Upper lobe of left lung (tissue), 6 donors: ENCODE data around the gene RENBP. TPM values are rescaled to one million over a fixed set of nuclear protein-coding genes. Genes with fewer than 3 reads are reported as not detected.

Experiments
- ATAC-seq, 2 donors: fragments of 200-7000 bp; cut with Tn5 transposase; one replicate each; pipeline ENCODE4 v1.9.1; 2022; ENCODE audit warnings: mild to moderate bottlenecking in 2 of 2, moderate library complexity in 2 of 2; ENCODE audit not compliant: low FRiP score in 2 of 2
- DNase-seq, 2 donors: peaks; one replicate each; pipeline ENCODE4 v3.0.0-alpha.2; 2019 to 2020
- H3K27ac ChIP-seq, 4 donors: fragments of 200-600 bp; sonication (generic); one replicate each; pipeline ENCODE4 v1.5.1; 2016 to 2019
- H3K27me3 ChIP-seq, 4 donors: fragments of 200-600 bp; sonication (generic); one replicate each; pipeline ENCODE4 v1.5.1; 2017 to 2019
- H3K36me3 ChIP-seq, 4 donors: fragments of 200-600 bp; sonication (generic); one replicate each; pipeline ENCODE4 v1.5.1; 2016 to 2019
- H3K4me1 ChIP-seq, 4 donors: fragments of 200-600 bp; sonication (generic); one replicate each; pipeline ENCODE4 v1.5.1; 2018 to 2019
- H3K4me3 ChIP-seq, 4 donors: fragments of 200-600 bp; sonication (generic); one replicate each; pipeline ENCODE4 v1.5.1; 2017 to 2019; ENCODE audit warnings: mild to moderate bottlenecking in 2 of 4, moderate library complexity in 1 of 4
- H3K9me3 ChIP-seq, 4 donors: fragments of 200-600 bp; sonication (generic); one replicate each; pipeline ENCODE4 v1.5.1; 2018 to 2019
- EP300 ChIP-seq, 4 donors: sonication (generic); formaldehyde crosslinking; IDR thresholded peaks; one replicate each; pipeline ENCODE4 v1.5.1; 2017; ENCODE audit warnings: antibody characterized with exemption in 4 of 4, control low read depth in 2 of 4
- POLR2A ChIP-seq, 4 donors: fragments of 450-650 bp; IDR thresholded peaks; one replicate each; pipeline ENCODE4 v1.5.1; 2016 to 2017; ENCODE audit warnings: antibody characterized with exemption in 4 of 4, mild to moderate bottlenecking in 2 of 4
- POLR2AphosphoS5 ChIP-seq, 2 donors: sonication (generic); formaldehyde crosslinking; IDR thresholded peaks; one replicate each; pipeline ENCODE4 v1.5.1; 2017; ENCODE audit warnings: antibody characterized with exemption in 2 of 2
- WGBS, 2 donors: methylation state at CpG; one replicate each; pipeline ENCODE4 v1.1.5; 2017 to 2018; 5-methylcytosine and 5-hydroxymethylcytosine counted together
- total RNA-seq, 6 donors: library from RNA; depleted of rRNA in 4 of 6; stranded (reverse); fragments of >200 nt in 4 of 6; gene quantifications; one replicate each; pipeline versions ENCODE4 v1.1.0 to v1.2.1, GENCODE V29; 2016 to 2021
- TF ChIP-seq, protein P1 (sequence below), 6 experiments: fragments of 450-650 bp in 4 of 6; fragments of 200-600 bp in 2 of 6; sonication (generic) in 2 of 6; IDR thresholded peaks; one replicate each; pipeline ENCODE4 v1.5.1; 2016 to 2019; ENCODE audit warnings: antibody characterized with exemption in 6 of 6
- donor health status: DM: no; HTN: no; CAD: no; lungs with moderate emphysema.
- donor health status: DM: no; HTN: yes; CAD: no; lungs with severe emphysema.

Gene RENBP
- total RNA-seq, 6 donors from 2014 or later, result 32.8 to 81.7 (median 54.5) TPM

DNA sequence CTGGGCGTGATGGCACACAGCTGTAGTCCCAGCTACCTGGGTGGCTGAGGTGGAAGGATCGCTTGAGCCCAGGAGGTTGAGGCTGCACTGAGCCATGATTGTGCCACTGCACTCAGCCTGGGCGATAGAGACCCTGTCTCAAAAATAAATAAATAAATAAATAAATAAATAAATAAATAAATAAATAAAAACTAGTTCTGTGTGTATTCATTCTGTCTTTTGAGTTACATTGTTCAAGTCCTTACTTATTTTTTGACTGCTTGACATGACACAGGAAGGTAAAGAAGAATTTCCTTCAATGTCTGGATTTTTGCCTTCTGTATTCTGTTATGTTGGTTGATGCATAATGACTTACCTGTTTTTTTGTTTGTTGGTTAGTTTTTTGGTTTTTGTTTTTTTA is 7.4 kb downstream of the RENBP start:
- 83 to 93% methylated on average over 3 of the region's 3 CpGs for WGBS, 2 donors
- H3K36me3 ChIP-seq, result peaks cover 0 to 9% (median 2%) of the 10 kb centered on the region in 4 donors
- no peaks in the 10 kb centered on the region for H3K9me3 ChIP-seq
- ATAC-seq (no peak), DNase-seq (no peak)
- TF ChIP-seq EP300 (IDR thresholded peaks at IDR 0.05), result no peak
- TF ChIP-seq, protein P1, sequence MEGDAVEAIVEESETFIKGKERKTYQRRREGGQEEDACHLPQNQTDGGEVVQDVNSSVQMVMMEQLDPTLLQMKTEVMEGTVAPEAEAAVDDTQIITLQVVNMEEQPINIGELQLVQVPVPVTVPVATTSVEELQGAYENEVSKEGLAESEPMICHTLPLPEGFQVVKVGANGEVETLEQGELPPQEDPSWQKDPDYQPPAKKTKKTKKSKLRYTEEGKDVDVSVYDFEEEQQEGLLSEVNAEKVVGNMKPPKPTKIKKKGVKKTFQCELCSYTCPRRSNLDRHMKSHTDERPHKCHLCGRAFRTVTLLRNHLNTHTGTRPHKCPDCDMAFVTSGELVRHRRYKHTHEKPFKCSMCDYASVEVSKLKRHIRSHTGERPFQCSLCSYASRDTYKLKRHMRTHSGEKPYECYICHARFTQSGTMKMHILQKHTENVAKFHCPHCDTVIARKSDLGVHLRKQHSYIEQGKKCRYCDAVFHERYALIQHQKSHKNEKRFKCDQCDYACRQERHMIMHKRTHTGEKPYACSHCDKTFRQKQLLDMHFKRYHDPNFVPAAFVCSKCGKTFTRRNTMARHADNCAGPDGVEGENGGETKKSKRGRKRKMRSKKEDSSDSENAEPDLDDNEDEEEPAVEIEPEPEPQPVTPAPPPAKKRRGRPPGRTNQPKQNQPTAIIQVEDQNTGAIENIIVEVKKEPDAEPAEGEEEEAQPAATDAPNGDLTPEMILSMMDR (IDR thresholded peaks at IDR 0.05), result no peak
- TF ChIP-seq POLR2A (IDR thresholded peaks at IDR 0.05), result no peak
- no peak for TF ChIP-seq POLR2AphosphoS5 (IDR thresholded peaks at IDR 0.05)
- no peak overlapping the region for H3K27ac ChIP-seq
- H3K4me3 ChIP-seq, result no peak overlapping the region
- no peaks in the 10 kb centered on the region for H3K27me3 ChIP-seq
- H3K4me1 ChIP-seq, result peaks cover 5 to 47% (median 11%) of the 10 kb centered on the region in 4 donors

DNA sequence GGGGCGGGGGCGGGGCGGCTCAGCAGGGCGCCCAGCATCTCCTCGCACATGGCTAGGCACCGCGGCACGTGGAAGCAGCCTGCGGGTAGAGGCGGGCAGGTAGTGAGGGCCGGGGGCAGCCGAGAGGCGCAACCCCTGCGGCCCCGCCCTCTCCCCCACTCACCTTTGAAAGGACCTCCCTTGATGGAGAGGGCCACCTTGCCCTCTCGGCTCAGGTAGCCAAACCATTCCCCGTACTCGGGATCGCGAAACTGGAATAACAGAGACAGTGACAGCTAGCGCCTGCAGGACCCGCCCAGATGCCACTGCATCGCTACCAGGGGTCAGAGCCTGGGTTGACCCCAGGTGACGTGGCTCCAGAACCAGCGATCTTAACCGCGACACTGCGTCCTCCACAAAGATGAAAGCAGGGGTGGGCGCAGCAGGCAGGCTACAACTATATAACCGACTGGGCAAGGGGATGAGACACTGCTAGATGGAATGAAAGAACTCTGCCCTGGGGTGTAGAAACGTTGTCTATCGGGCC is 9.1 kb downstream of the RENBP start:
- Histone ChIP-seq H3K9me3 (no peaks in the 10 kb centered on the region), H3K4me1 (peaks cover 5 to 36% (median 10%) of the 10 kb centered on the region in 4 donors), H3K27ac (peak overlapping the region in 2 of 4 donors; percentile 39 to 76), H3K27me3 (no peaks in the 10 kb centered on the region), H3K4me3 (peak overlapping the region; percentile 16 to 78 (median 73)), H3K36me3 (peaks cover 0 to 25% (median 10%) of the 10 kb centered on the region in 4 donors)
- ATAC-seq (no peak), DNase-seq (no peak)
- TF ChIP-seq EP300 (IDR thresholded peaks at IDR 0.05), result no peak
- TF ChIP-seq, protein P1 (IDR thresholded peaks at IDR 0.05), result no peak
- TF ChIP-seq POLR2AphosphoS5 (IDR thresholded peaks at IDR 0.05), result no peak
- 43 to 48% methylated on average over 6 to 24 of the region's 32 CpGs for WGBS, 2 donors

DNA sequence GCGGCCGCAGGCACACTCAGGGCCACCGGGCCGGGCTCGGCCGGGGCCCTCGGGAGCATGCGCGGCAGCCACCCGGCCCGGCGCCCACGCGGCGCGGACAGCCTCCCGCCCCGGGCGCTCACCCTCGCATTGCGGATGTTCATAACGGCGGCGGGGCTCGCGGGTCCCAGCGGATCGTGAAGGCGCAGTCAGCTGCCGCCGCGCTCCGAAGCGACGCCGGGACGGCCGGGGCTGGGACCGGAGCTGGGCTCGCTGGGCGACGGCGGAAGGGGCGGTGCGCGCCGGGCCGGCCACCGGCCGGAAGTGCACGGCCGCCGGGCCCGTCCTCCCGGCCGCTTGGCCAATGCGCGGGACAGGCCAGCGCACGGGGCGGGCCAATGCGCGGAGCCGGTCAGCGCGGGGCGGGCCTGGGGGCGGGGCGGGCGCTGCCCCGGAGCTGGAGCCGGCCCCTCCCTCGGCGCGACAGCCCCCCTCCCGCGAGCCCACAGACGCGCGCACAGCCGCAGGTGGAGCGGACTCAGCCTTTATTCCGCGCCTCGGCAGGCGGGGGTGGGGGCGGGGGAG is 9.6 kb downstream of the RENBP start, which contains the start of gene NAA10:
TSS of gene NAA10 (minus strand) at position 276 of the 564 bp plus-strand sequence. CDS start at position 143, 133 bp downstream.
- peaks cover 5 to 36% (median 12%) of the 10 kb centered on the region in 4 donors for H3K4me1 ChIP-seq
- TF ChIP-seq POLR2A (IDR thresholded peaks at IDR 0.05) (peak in 2 of 4 donors; percentile 25 to 52), EP300 (IDR thresholded peaks at IDR 0.05) (no peak), POLR2AphosphoS5 (IDR thresholded peaks at IDR 0.05) (no peak)
- TF ChIP-seq, protein P1 (IDR thresholded peaks at IDR 0.05), result no peak
- H3K9me3 ChIP-seq, result no peaks in the 10 kb centered on the region
- WGBS, 2 donors, result 27% methylated on average over 3 of the region's 87 CpGs; no CpG with 5 or more reads in 1 of the 2 donors
- ATAC-seq, result peak; percentile 87 to 98
- peak within 1 kb of the TSS; percentile 60 to 76 (median 70) for H3K27ac ChIP-seq
- DNase-seq, result peak; percentile 80 to 95
- H3K4me3 ChIP-seq, result peak within 1 kb of the TSS; percentile 60 to 78 (median 73)
- H3K36me3 ChIP-seq, result peaks cover 0 to 31% (median 11%) of the 10 kb centered on the region in 4 donors
- no peaks in the 10 kb centered on the region for H3K27me3 ChIP-seq

DNA sequence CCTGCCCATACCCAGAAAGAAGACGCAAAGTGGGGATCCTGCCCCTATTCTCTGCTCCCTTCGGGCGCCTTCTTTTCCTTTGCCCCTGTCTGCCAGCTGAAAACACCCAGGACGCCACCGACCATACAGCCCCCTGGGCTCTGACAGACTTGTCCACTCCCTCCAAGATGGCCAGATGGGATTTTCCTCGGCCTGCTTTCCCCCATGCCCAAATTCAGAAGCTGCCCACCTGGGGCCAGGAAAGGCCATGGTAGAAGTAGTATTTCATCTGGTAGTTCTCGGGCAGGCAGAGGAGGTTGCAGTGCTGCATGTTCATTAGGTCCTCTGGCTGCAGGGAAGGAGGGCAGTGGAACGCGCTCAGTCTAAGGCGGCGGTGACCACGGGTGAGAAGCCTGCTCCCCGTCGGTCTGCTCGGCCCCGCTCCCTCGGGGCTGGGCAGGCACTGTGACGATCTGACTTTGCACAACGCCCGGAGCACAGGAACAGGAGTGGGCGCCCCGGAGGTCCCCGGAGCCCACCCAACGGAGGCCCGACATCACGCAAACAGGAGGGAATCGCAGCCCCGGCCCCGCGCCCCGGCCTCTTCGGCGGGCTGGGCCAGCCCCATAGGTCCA is 10.2 kb downstream of the RENBP start:
- DNase-seq (no peak), ATAC-seq (peak; percentile 4 to 20)
- WGBS, 2 donors, result 26% methylated on average over 17 of the region's 33 CpGs; no CpG with 5 or more reads in 1 of the 2 donors
- Histone ChIP-seq H3K36me3 (peaks cover 0 to 33% (median 11%) of the 10 kb centered on the region in 4 donors), H3K9me3 (no peaks in the 10 kb centered on the region), H3K4me1 (peaks cover 8 to 38% (median 14%) of the 10 kb centered on the region in 4 donors), H3K27ac (peak overlapping the region; percentile 60 to 76 (median 70)), H3K27me3 (no peaks in the 10 kb centered on the region), H3K4me3 (peak overlapping the region; percentile 60 to 78 (median 73))
- TF ChIP-seq, protein P1 (IDR thresholded peaks at IDR 0.05), result no peak
- no peak for TF ChIP-seq POLR2AphosphoS5 (IDR thresholded peaks at IDR 0.05)
- no peak for TF ChIP-seq POLR2A (IDR thresholded peaks at IDR 0.05)
- no peak for TF ChIP-seq EP300 (IDR thresholded peaks at IDR 0.05)
